Mucosa of descending colon (tissue), 3 donors: ENCODE data around the gene SND1. TPM values are rescaled to one million over a fixed set of nuclear protein-coding genes. Genes with fewer than 3 reads are reported as not detected.

Experiments used
- ATAC-seq: fragments of 200-7000 bp; cut with Tn5 transposase; one replicate; pipeline ENCODE4 v1.9.1; 2020; ENCODE audit warnings: mild to moderate bottlenecking, moderate library complexity
- DNase-seq, 3 donors: peaks; one replicate each; pipeline ENCODE4 v3.0.0-alpha.2; 2020
- H3K36me3 ChIP-seq: fragments of 200-600 bp; one replicate; pipeline ENCODE4 v1.8.0; 2021; ENCODE audit warnings: low read depth, mild to moderate bottlenecking
- H3K4me1 ChIP-seq: fragments of 200-600 bp; one replicate; pipeline ENCODE4 v1.8.0; 2021; ENCODE audit warnings: low read depth, mild to moderate bottlenecking
- H3K4me3 ChIP-seq: fragments of 200-600 bp; one replicate; pipeline ENCODE4 v1.8.0; 2021; ENCODE audit warnings: mild to moderate bottlenecking
- H3K9me3 ChIP-seq: fragments of 200-600 bp; one replicate; pipeline ENCODE4 v1.8.0; 2021; ENCODE audit warnings: mild to moderate bottlenecking
- CTCF ChIP-seq: fragments of 200-600 bp; IDR thresholded peaks from one replicate; pipeline ENCODE4 v1.8.0; 2022; ENCODE audit warnings: antibody characterized with exemption, mild to moderate bottlenecking
- intact Hi-C, 2 donors: fragments of 100-400 bp; cut with DNase I in 1 of 2; cut with micrococcal nuclease in 1 of 2; formaldehyde crosslinking; loops; one replicate each; pipeline versions ENCODE4 v1.11.0 to v1.11.1; 2022; cut with DNase I, micrococcal nuclease
- total RNA-seq, 3 donors: library from RNA; stranded (reverse); fragmentation: NEBNext Ultra II Directional in 2 of 3; extraction: Animal tissue kit (Norgen Biotek cat#: 25700) in 2 of 3; gene quantifications; one replicate each; pipeline versions ENCODE4 v1.2.1 to v1.2.4, GENCODE V29; 2021 to 2023
- donor health status: DM: no; HTN: no; CAD: no; lungs with moderate emphysema.
- donor health status: DM: no; HTN: no; CAD: no.
- donor health status: DM: no; HTN: yes; CAD: no.

Gene SND1
- total RNA-seq, 3 donors from 2014 or later: 99.0 to 131 (median 106) TPM

GRCh38 chr7:127892488-127893314 is 240.7 kb downstream of the SND1 start:
- peaks cover 4% of the 10 kb centered on the region for H3K4me1 ChIP-seq
- H3K36me3 ChIP-seq: no peaks in the 10 kb centered on the region
- H3K4me3 ChIP-seq: no peak overlapping the region
- no peak for TF ChIP-seq CTCF
- no peaks in the 10 kb centered on the region for H3K9me3 ChIP-seq
- DNase-seq (no peak), ATAC-seq (no peak)
- intact Hi-C loops: no loop called here

- Histone ChIP-seq H3K36me3 (no peaks in the 10 kb centered on the region), H3K9me3 (no peaks in the 10 kb centered on the region), H3K4me1 (peaks cover 4% of the 10 kb centered on the region), H3K4me3 (no peak overlapping the region)
- ATAC-seq (no peak), DNase-seq (no peak)
- intact Hi-C loops: no loop called here
- TF ChIP-seq CTCF: no peak
Measured at GRCh38 chr7:127893547-127893946, 241.6 kb downstream of the SND1 start.

GRCh38 chr7:127894588-127894987 is 242.6 kb downstream of the SND1 start:
- Histone ChIP-seq H3K4me1 (peaks cover 4% of the 10 kb centered on the region), H3K4me3 (no peak overlapping the region), H3K9me3 (no peaks in the 10 kb centered on the region), H3K36me3 (no peaks in the 10 kb centered on the region)
- no peak for TF ChIP-seq CTCF
- DNase-seq (no peak), ATAC-seq (no peak)
- intact Hi-C loops: no loop called here

GRCh38 chr7:127895360-127895759 is 243.4 kb downstream of the SND1 start:
- peaks cover 10% of the 10 kb centered on the region for H3K4me1 ChIP-seq
- TF ChIP-seq CTCF: no peak
- no peak for DNase-seq
- ATAC-seq: no peak
- no peaks in the 10 kb centered on the region for H3K9me3 ChIP-seq
- intact Hi-C loops: no loop called here
- H3K36me3 ChIP-seq: no peaks in the 10 kb centered on the region
- H3K4me3 ChIP-seq: no peak overlapping the region

- TF ChIP-seq CTCF: no peak
- no peaks in the 10 kb centered on the region for H3K9me3 ChIP-seq
- no peaks in the 10 kb centered on the region for H3K36me3 ChIP-seq
- H3K4me1 ChIP-seq: peaks cover 8% of the 10 kb centered on the region
- H3K4me3 ChIP-seq: no peak overlapping the region
- intact Hi-C loops: no loop called here
- ATAC-seq (no peak), DNase-seq (no peak)
Measured at GRCh38 chr7:127895814-127896280, 243.9 kb downstream of the SND1 start.
